H1 (cell line): ENCODE measurements around the gene DEGS2. TPM values are rescaled to one million over a fixed set of nuclear protein-coding genes. Genes with fewer than 3 reads are reported as not detected.

Source experiments
- CTCF ChIA-PET: fragments of 300-600 bp; sonication (Branson Sonifier 250); formaldehyde crosslinking; loops from one replicate; lab custom pipeline; 2021; ENCODE audit not compliant: partially characterized antibody; lab: Charles Lee
- POLR2A ChIA-PET: fragments of 300-600 bp; sonication (Branson Sonifier 250); formaldehyde crosslinking; loops from one replicate; lab custom pipeline; 2021; ENCODE audit warnings: inconsistent platforms; ENCODE audit not compliant: partially characterized antibody; lab: Charles Lee
- DNase-seq, 2 experiments: peaks; one replicate each; pipeline versions ENCODE4 v3.0.0 to v3.0.0-alpha.2; 2010 to 2022; ENCODE audit warnings: low spot score in 2 of 2, low read depth in 1 of 2, mixed read lengths in 1 of 2
- FAIRE-seq: peaks from 2 replicates; lab custom pipeline; 2011; peaks lifted over from hg19 to GRCh38; lab: Jason Lieb, UNC
- H2AFZ ChIP-seq: 2 replicates; pipeline ENCODE4 v1.8.1; 2012; ENCODE audit warnings: low read length, inconsistent platforms
- H2AK5ac ChIP-seq: 2 replicates; pipeline ENCODE4 v1.6.1; 2013; ENCODE audit warnings: low read depth, low read length
- H2BK120ac ChIP-seq: replicated peaks from 2 replicates; pipeline ENCODE3; 2013; ENCODE audit warnings: low read depth, low read length, inconsistent platforms
- H2BK12ac ChIP-seq: 2 replicates; pipeline ENCODE4 v1.6.1; 2013; ENCODE audit warnings: low read depth, low read length
- H2BK15ac ChIP-seq: 2 replicates; pipeline ENCODE4 v1.6.1; 2013; ENCODE audit warnings: low read length
- H2BK20ac ChIP-seq: 2 replicates; pipeline ENCODE4 v1.6.1; 2013; ENCODE audit warnings: low read length
- H2BK5ac ChIP-seq: 2 replicates; pipeline ENCODE4 v1.6.1; 2013; ENCODE audit warnings: low read depth, low read length
- H3K14ac ChIP-seq: 2 replicates; pipeline ENCODE4 v1.6.1; 2013; ENCODE audit warnings: inconsistent platforms; ENCODE audit not compliant: insufficient read length
- H3K18ac ChIP-seq: 2 replicates; pipeline ENCODE4 v1.6.1; 2013; ENCODE audit warnings: low read length; ENCODE audit errors: extremely low read depth
- H3K23ac ChIP-seq: 2 replicates; pipeline ENCODE4 v1.6.1; 2013; ENCODE audit warnings: inconsistent platforms; ENCODE audit not compliant: insufficient read length
- H3K23me2 ChIP-seq: 2 replicates; pipeline ENCODE4 v1.6.1; 2013; ENCODE audit warnings: low read depth, low read length
- H3K27ac ChIP-seq: 2 replicates; pipeline ENCODE4 v1.6.1; 2011; ENCODE audit warnings: low read depth, low read length, inconsistent platforms
- H3K27me3 ChIP-seq, 4 experiments: replicated peaks in 1 of 4; 1 replicate in 1 of 4; 2 replicates in 3 of 4; pipeline versions ENCODE4 v1.6.1 to v1.8.1; 2011 to 2013; ENCODE audit warnings: low read length in 3 of 4, mild to moderate bottlenecking in 3 of 4, inconsistent platforms in 2 of 4, mixed read lengths in 2 of 4, moderate library complexity in 1 of 4; ENCODE audit not compliant: control insufficient read depth in 3 of 4, insufficient read depth in 3 of 4; ENCODE audit errors: extremely low read depth in 1 of 4
- H3K36me3 ChIP-seq, 4 experiments: 2 replicates each; pipeline versions ENCODE4 v1.6.1 to v1.8.1; 2011 to 2013; ENCODE audit warnings: mild to moderate bottlenecking in 4 of 4, low read length in 3 of 4, moderate library complexity in 2 of 4, control low read depth in 1 of 4, inconsistent platforms in 1 of 4; ENCODE audit not compliant: insufficient read depth in 4 of 4, control insufficient read depth in 2 of 4
- H3K4ac ChIP-seq: replicated peaks from 2 replicates; pipeline ENCODE3; 2013; ENCODE audit warnings: low read length, low read depth, mixed read lengths, inconsistent platforms; ENCODE audit not compliant: insufficient read length
- H3K4me1 ChIP-seq, 4 experiments: replicated peaks in 1 of 4; 1 replicate in 1 of 4; 2 replicates in 3 of 4; pipeline versions ENCODE4 v1.6.1 to v1.8.1; 2011 to 2013; ENCODE audit warnings: low read length in 3 of 4, inconsistent platforms in 2 of 4, mixed read lengths in 1 of 4; ENCODE audit not compliant: insufficient read depth in 4 of 4, control insufficient read depth in 3 of 4
- H3K4me2 ChIP-seq, 2 experiments: 2 replicates each; pipeline versions ENCODE4 v1.6.1 to v1.8.1; 2011 to 2013; ENCODE audit warnings: low read depth in 2 of 2, low read length in 2 of 2, control low read depth in 1 of 2, inconsistent platforms in 1 of 2, mild to moderate bottlenecking in 1 of 2; ENCODE audit not compliant: insufficient read depth in 1 of 2
- H3K4me3 ChIP-seq, 4 experiments: fragments of 200-600, 300-600 bp in 1 of 4; sonication (generic), shearing (Covaris generic), sonication (Bioruptor Twin) in 1 of 4; 2 replicates each; pipeline versions ENCODE4 v1.5.1 to v1.8.1; 2011 to 2016; ENCODE audit warnings: low read length in 4 of 4, low read depth in 3 of 4, control low read depth in 2 of 4, inconsistent platforms in 2 of 4, mild to moderate bottlenecking in 2 of 4, mixed read lengths in 1 of 4, moderate library complexity in 1 of 4; ENCODE audit not compliant: insufficient read depth in 2 of 4; ENCODE audit errors: extremely low read depth in 1 of 4
- H3K56ac ChIP-seq: replicated peaks from 2 replicates; pipeline ENCODE3; 2013; ENCODE audit warnings: low read depth, mild to moderate bottlenecking, mixed read lengths, low read length, inconsistent platforms; ENCODE audit not compliant: insufficient read length
- H3K79me1 ChIP-seq: 2 replicates; pipeline ENCODE4 v1.6.1; 2013; ENCODE audit warnings: low read depth, low read length, control low read depth
- H3K79me2 ChIP-seq, 2 experiments: 2 replicates each; pipeline versions ENCODE4 v1.6.1 to v1.8.1; 2012 to 2013; ENCODE audit warnings: low read length in 2 of 2, mild to moderate bottlenecking in 2 of 2, inconsistent platforms in 1 of 2; ENCODE audit not compliant: insufficient read depth in 2 of 2, control insufficient read depth in 1 of 2
- H3K9ac ChIP-seq, 4 experiments: replicated peaks in 1 of 4; 1 replicate in 1 of 4; 2 replicates in 3 of 4; pipeline versions ENCODE4 v1.6.1 to v1.8.1; 2011 to 2013; ENCODE audit warnings: low read depth in 3 of 4, low read length in 3 of 4, control low read depth in 2 of 4, mild to moderate bottlenecking in 2 of 4, moderate library complexity in 2 of 4, inconsistent platforms in 1 of 4; ENCODE audit errors: extremely low read depth in 1 of 4
- H3K9me3 ChIP-seq, 2 experiments: 2 replicates each; pipeline versions ENCODE4 v1.6.1 to v1.8.1; 2012 to 2013; ENCODE audit warnings: mild to moderate bottlenecking in 2 of 2, moderate library complexity in 2 of 2, control low read depth in 1 of 2, inconsistent platforms in 1 of 2, low read depth in 1 of 2, low read length in 1 of 2, mixed read lengths in 1 of 2; ENCODE audit not compliant: insufficient read depth in 2 of 2
- H4K20me1 ChIP-seq, 2 experiments: replicated peaks in 1 of 2; 2 replicates each; pipeline versions ENCODE3 to v1.8.1; 2011 to 2013; ENCODE audit warnings: inconsistent platforms in 2 of 2, low read length in 2 of 2, mild to moderate bottlenecking in 1 of 2; ENCODE audit not compliant: insufficient read depth in 2 of 2, control insufficient read depth in 1 of 2
- H4K5ac ChIP-seq: 2 replicates; pipeline ENCODE4 v1.6.1; 2013; ENCODE audit warnings: low read length, low read depth, mixed read lengths, inconsistent platforms; ENCODE audit not compliant: insufficient read length
- H4K8ac ChIP-seq: 2 replicates; pipeline ENCODE4 v1.8.0; 2013; ENCODE audit warnings: mild to moderate bottlenecking, moderate library complexity, low read length, inconsistent platforms; ENCODE audit not compliant: insufficient read depth; ENCODE audit errors: extremely low read depth
- H4K91ac ChIP-seq: replicated peaks from 2 replicates; pipeline ENCODE3; 2013; ENCODE audit warnings: low read length, mixed read lengths, inconsistent platforms; ENCODE audit not compliant: insufficient read length
- BCL11A ChIP-seq, 2 experiments: IDR thresholded peaks; one replicate each; pipeline ENCODE4 v1.6.1; 2011; ENCODE audit warnings: low read depth in 2 of 2, low read length in 2 of 2, mild to moderate bottlenecking in 2 of 2
- CEBPB ChIP-seq: IDR thresholded peaks from 2 replicates; pipeline ENCODE4 v1.6.1; 2012; ENCODE audit warnings: low read depth, low read length
- CHD1 ChIP-seq: IDR thresholded peaks from 2 replicates; pipeline ENCODE4 v1.6.1; 2012; ENCODE audit warnings: low read depth, low read length, improper control_type of control experiment
- CHD2 ChIP-seq: IDR thresholded peaks from 2 replicates; pipeline ENCODE4 v1.6.1; 2012; ENCODE audit warnings: low read length, improper control_type of control experiment
- E2F6 ChIP-seq: IDR thresholded peaks from 2 replicates; pipeline ENCODE4 v1.6.1; 2012; ENCODE audit warnings: inconsistent platforms
- EP300 ChIP-seq, 2 experiments: IDR thresholded peaks; 1 replicate in 1 of 2; 2 replicates in 1 of 2; pipeline ENCODE4 v1.6.1; 2011 to 2012; ENCODE audit warnings: low read depth in 2 of 2, low read length in 2 of 2, mild to moderate bottlenecking in 2 of 2, borderline replicate concordance in 1 of 2, inconsistent platforms in 1 of 2, moderate library complexity in 1 of 2
- EZH2 ChIP-seq: fragments of 200-600 bp; sonication (generic); IDR thresholded peaks from 2 replicates; pipeline ENCODE4 v1.7.1; 2012; ENCODE audit warnings: low read depth, mild to moderate bottlenecking, moderate library complexity, low read length, inconsistent platforms; ENCODE audit not compliant: severe bottlenecking
- GABPA ChIP-seq: IDR thresholded peaks from 2 replicates; pipeline ENCODE4 v1.6.1; 2011; ENCODE audit warnings: mild to moderate bottlenecking, low read length, moderate library complexity, borderline replicate concordance; ENCODE audit not compliant: insufficient read depth
- JUND ChIP-seq: IDR thresholded peaks from 2 replicates; pipeline ENCODE4 v1.6.1; 2011; ENCODE audit warnings: mild to moderate bottlenecking, improper control_type of control experiment, low read length
- SIRT6 ChIP-seq: IDR thresholded peaks from one replicate; pipeline ENCODE4 v1.7.1; 2012; ENCODE audit warnings: low read length, inconsistent platforms
- TAF1 ChIP-seq: IDR thresholded peaks from 2 replicates; pipeline ENCODE4 v1.6.1; 2011; ENCODE audit warnings: mild to moderate bottlenecking, low read depth, low read length
- TEAD4 ChIP-seq: IDR thresholded peaks from 2 replicates; pipeline ENCODE4 v1.6.1; 2012; ENCODE audit warnings: low read depth, low read length, inconsistent platforms, mixed read lengths
- WGBS, 2 experiments: shearing (Covaris generic) in 1 of 2; methylation state at CpG; one replicate each; pipeline versions ENCODE4 v1.1.6 to v1.1.7; 2013 to 2015; ENCODE audit warnings: low lambda C conversion rate in 2 of 2, mixed read lengths in 2 of 2, inconsistent platforms in 1 of 2, low coverage in 1 of 2, missing lambda C conversion rate in 1 of 2; ENCODE audit not compliant: insufficient replicate concordance in 2 of 2, insufficient coverage in 1 of 2, insufficient read length in 1 of 2; ENCODE audit errors: extremely low coverage in 1 of 2, missing lambda C conversion rate in 1 of 2; 5-methylcytosine and 5-hydroxymethylcytosine counted together
- polyA plus RNA-seq, 7 experiments: library from polyadenylated mRNA; depleted of rRNA in 3 of 7; stranded (reverse) in 5 of 7; unstranded in 2 of 7; fragments of >200 nt in 5 of 7; fragments of 200-250 nt in 2 of 7; gene quantifications; 1 replicate in 5 of 7; 2 replicates in 1 of 7; 4 replicates in 1 of 7; pipeline versions ENCODE4 v1.2.1 to v1.2.3, GENCODE V29; 2011 to 2013; ENCODE audit warnings: missing spikeins in 2 of 7, mixed read lengths in 2 of 7
- total RNA-seq: library from RNA; stranded (reverse); fragmentation: NEBNext Ultra II Directional; extraction: Animal tissue kit (Norgen Biotek cat#: 25700); gene quantifications from 2 replicates; pipeline ENCODE4 v1.2.1, GENCODE V29; 2021

The DEGS2 gene
- total and polyA plus RNA-seq, 2 of the 8 experiments (the other 6 are each of a cell fraction or from before 2014, with no cell fraction given): 0.61 to 0.82 TPM

- FAIRE-seq (no peak), DNase-seq (no peak)
- H4K8ac ChIP-seq: no peak overlapping the region
- H3K4me1 ChIP-seq: peaks cover 0 to 3% (median 0%) of the 10 kb centered on the region in 4 experiments; a peak in 3 of 7 replicates
- H3K27me3 ChIP-seq: no peaks in the 10 kb centered on the region
- H3K23me2 ChIP-seq: peaks cover 14% of the 10 kb centered on the region; the same call in 1 of the 2 replicates
- no peaks in the 10 kb centered on the region for H3K36me3 ChIP-seq
- no peak overlapping the region for H3K56ac ChIP-seq
- H3K18ac ChIP-seq: no peak overlapping the region
- H4K20me1 ChIP-seq: no peaks in the 10 kb centered on the region
- H3K23ac ChIP-seq: no peak overlapping the region
- no peaks in the 10 kb centered on the region for H3K9me3 ChIP-seq
- no peak overlapping the region for H2BK20ac ChIP-seq
- no peak overlapping the region for H3K14ac ChIP-seq
- no peak overlapping the region for H3K4ac ChIP-seq
- no peak overlapping the region for H4K91ac ChIP-seq
- H3K4me2 ChIP-seq: no peak overlapping the region
- H2BK120ac ChIP-seq: no peak overlapping the region
- no peak overlapping the region for H3K4me3 ChIP-seq
- no peak overlapping the region for H2BK12ac ChIP-seq
- no peaks in the 10 kb centered on the region for H3K79me1 ChIP-seq
- 100% methylated on average over 2 of the region's 2 CpGs; no CpG with 5 or more reads in 1 of the 2 experiments for WGBS, 2 experiments
- POLR2A ChIA-PET: interaction anchor here (1.2 kb wide), 1 partner anchor 9 kb away, joined by 4 read pairs; no protein-coding TSS in a partner anchor
- H2BK15ac ChIP-seq: no peak overlapping the region
- H3K79me2 ChIP-seq: no peaks in the 10 kb centered on the region
- H4K5ac ChIP-seq: no peak overlapping the region
- H2AFZ ChIP-seq: no peak overlapping the region
- no peak overlapping the region for H3K27ac ChIP-seq
- no peak overlapping the region for H3K9ac ChIP-seq
- CTCF ChIA-PET: interaction anchor here (1.3 kb wide), 1 partner anchor 22 kb away, joined by 3 read pairs; no protein-coding TSS in a partner anchor
- no peak overlapping the region for H2BK5ac ChIP-seq
- no peak overlapping the region for H2AK5ac ChIP-seq
- TF ChIP-seq EP300 (IDR thresholded peaks at IDR 0.05; ENCODE audit: borderline replicate concordance in 1 of 2, low read depth in 2 of 2, low read length in 2 of 2): no peak
- no peak for TF ChIP-seq TEAD4
- no peak for TF ChIP-seq E2F6
- TF ChIP-seq CEBPB: no peak
- no peak for TF ChIP-seq GABPA
- TF ChIP-seq BCL11A (IDR thresholded peaks at IDR 0.05; ENCODE audit: low read depth in 2 of 2, low read length in 2 of 2): no peak
- TF ChIP-seq SIRT6: no peak
- no peak for TF ChIP-seq CHD2
- no peak for TF ChIP-seq EZH2
- TF ChIP-seq CHD1: no peak
- TF ChIP-seq TAF1: no peak
- TF ChIP-seq JUND: no peak
Measured at GRCh38 chr14:100170880-100171279, 11.4 kb upstream of the DEGS2 start.
